ENCODE results near the gene PLD1. TPM values are rescaled to one million over a fixed set of nuclear protein-coding genes. Genes with fewer than 3 reads are reported as not detected.

Gene PLD1
- total RNA-seq, 2 donors from 2014 or later, result 9.5 to 15.9 TPM

DNA sequence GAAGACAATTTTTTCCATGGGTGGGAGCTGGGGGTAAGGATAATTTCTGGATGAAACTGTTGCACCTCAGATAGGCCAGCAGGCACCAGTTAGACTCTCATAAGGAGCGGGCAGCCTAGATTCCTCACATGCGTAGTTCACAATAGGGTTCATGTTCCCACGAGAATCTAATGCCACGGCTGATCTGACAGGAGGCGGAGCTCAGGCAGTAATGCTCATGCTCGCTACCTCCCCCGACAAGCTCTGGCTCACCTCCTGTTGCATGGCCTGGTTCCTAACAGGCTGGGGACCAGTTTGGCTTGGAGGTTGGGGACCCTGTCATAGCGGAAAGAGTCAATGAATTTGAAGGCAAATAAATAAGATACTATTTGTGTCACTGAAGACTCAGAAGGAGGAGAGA is 105.5 kb downstream of the PLD1 start:
- H3K4me3 Mint-ChIP-seq, result no peak overlapping the region
- Histone ChIP-seq H3K4me1 (ENCODE audit: control insufficient read depth, insufficient read depth, low read length) (no peaks in the 10 kb centered on the region), H3K27ac (ENCODE audit: low read depth, low read length) (no peak overlapping the region), H3K9ac (ENCODE audit: extremely low read depth, low read length, poor library complexity, severe bottlenecking) (no peak overlapping the region), H3K36me3 (ENCODE audit: control insufficient read depth, insufficient read depth, low read length) (no peaks in the 10 kb centered on the region), H3K4me3 (ENCODE audit: low read length) (no peak overlapping the region), H3K27me3 (ENCODE audit: control insufficient read depth, insufficient read depth, low read length, poor library complexity, severe bottlenecking) (no peaks in the 10 kb centered on the region), H3K9me3 (ENCODE audit: control insufficient read depth, low read length) (peaks cover 11% of the 10 kb centered on the region)
- no peaks in the 10 kb centered on the region for H3K4me1 Mint-ChIP-seq
- no peak for TF ChIP-seq CTCF (conservative IDR thresholded peaks at IDR 0.05)
- no peak overlapping the region for H3K27ac Mint-ChIP-seq
- WGBS, 2 experiments (ENCODE audit: insufficient coverage in 1 of 2, insufficient read length in 1 of 2), result 91 to 92% methylated on average over 8 of the region's 8 CpGs
- H3K27me3 Mint-ChIP-seq (ENCODE audit: insufficient read depth), result no peaks in the 10 kb centered on the region
- peaks cover 2% of the 10 kb centered on the region for H3K36me3 Mint-ChIP-seq (ENCODE audit: low read depth)
- DNase-seq, result peak; percentile 75
- peaks cover 9% of the 10 kb centered on the region for H3K9me3 Mint-ChIP-seq

GRCh38 chr3:171704002-171704401 is 106.3 kb downstream of the PLD1 start:
- no peak overlapping the region for H3K4me3 ChIP-seq (ENCODE audit: low read length)
- H3K9me3 ChIP-seq (ENCODE audit: control insufficient read depth, low read length), result peaks cover 11% of the 10 kb centered on the region
- no peak overlapping the region for H3K27ac ChIP-seq (ENCODE audit: low read depth, low read length)
- H3K9ac ChIP-seq (ENCODE audit: extremely low read depth, low read length, poor library complexity, severe bottlenecking), result no peak overlapping the region
- peaks cover 9% of the 10 kb centered on the region for H3K9me3 Mint-ChIP-seq
- peaks cover 2% of the 10 kb centered on the region for H3K36me3 Mint-ChIP-seq (ENCODE audit: low read depth)
- H3K4me1 Mint-ChIP-seq, result no peaks in the 10 kb centered on the region
- peak; percentile 87 for TF ChIP-seq CTCF (conservative IDR thresholded peaks at IDR 0.05)
- no peak overlapping the region for H3K4me3 Mint-ChIP-seq
- H3K27me3 ChIP-seq (ENCODE audit: control insufficient read depth, insufficient read depth, low read length, poor library complexity, severe bottlenecking), result no peaks in the 10 kb centered on the region
- H3K27me3 Mint-ChIP-seq (ENCODE audit: insufficient read depth), result no peaks in the 10 kb centered on the region
- no peaks in the 10 kb centered on the region for H3K36me3 ChIP-seq (ENCODE audit: control insufficient read depth, insufficient read depth, low read length)
- 41% methylated on average over 2 of the region's 2 CpGs; no CpG with 5 or more reads in 1 of the 2 experiments for WGBS, 2 experiments (ENCODE audit: insufficient coverage in 1 of 2, insufficient read length in 1 of 2)
- no peak overlapping the region for H3K27ac Mint-ChIP-seq
- DNase-seq, result peak; percentile 78
- no peaks in the 10 kb centered on the region for H3K4me1 ChIP-seq (ENCODE audit: control insufficient read depth, insufficient read depth, low read length)

DNA sequence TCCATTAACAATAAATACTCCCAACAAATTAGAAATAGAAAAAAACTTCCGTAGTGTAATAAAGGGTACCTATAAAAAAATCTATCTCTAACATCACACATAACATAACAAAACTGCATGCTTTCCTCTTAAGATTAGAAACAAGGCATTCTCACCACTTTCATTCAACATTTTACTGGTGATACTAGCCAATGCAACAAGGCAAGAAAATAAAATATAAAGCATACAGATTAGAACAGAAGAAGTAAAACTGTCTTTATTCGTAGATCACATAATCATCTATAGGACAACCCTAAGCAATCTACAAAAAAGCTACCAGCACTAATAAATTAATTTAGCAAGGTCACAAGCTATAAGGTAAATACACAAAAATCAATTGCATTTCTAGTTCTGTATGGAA is 107.1 kb downstream of the PLD1 start:
- Histone ChIP-seq H3K27ac (ENCODE audit: low read depth, low read length) (no peak overlapping the region), H3K9ac (ENCODE audit: extremely low read depth, low read length, poor library complexity, severe bottlenecking) (no peak overlapping the region), H3K4me1 (ENCODE audit: control insufficient read depth, insufficient read depth, low read length) (no peaks in the 10 kb centered on the region), H3K36me3 (ENCODE audit: control insufficient read depth, insufficient read depth, low read length) (no peaks in the 10 kb centered on the region), H3K4me3 (ENCODE audit: low read length) (no peak overlapping the region), H3K9me3 (ENCODE audit: control insufficient read depth, low read length) (peaks cover 11% of the 10 kb centered on the region), H3K27me3 (ENCODE audit: control insufficient read depth, insufficient read depth, low read length, poor library complexity, severe bottlenecking) (no peaks in the 10 kb centered on the region)
- H3K27ac Mint-ChIP-seq, result no peak overlapping the region
- peaks cover 2% of the 10 kb centered on the region for H3K36me3 Mint-ChIP-seq (ENCODE audit: low read depth)
- H3K27me3 Mint-ChIP-seq (ENCODE audit: insufficient read depth), result no peaks in the 10 kb centered on the region
- 89% methylated on average over 2 of the region's 2 CpGs; no CpG with 5 or more reads in 1 of the 2 experiments for WGBS, 2 experiments (ENCODE audit: insufficient coverage in 1 of 2, insufficient read length in 1 of 2)
- no peaks in the 10 kb centered on the region for H3K4me1 Mint-ChIP-seq
- peaks cover 9% of the 10 kb centered on the region for H3K9me3 Mint-ChIP-seq
- H3K4me3 Mint-ChIP-seq, result no peak overlapping the region
- TF ChIP-seq CTCF (conservative IDR thresholded peaks at IDR 0.05), result no peak
- no peak for DNase-seq

All from endodermal cell (in vitro differentiated cells).